ENCODE data around the gene TRPT1.

Gene TRPT1, protein sequence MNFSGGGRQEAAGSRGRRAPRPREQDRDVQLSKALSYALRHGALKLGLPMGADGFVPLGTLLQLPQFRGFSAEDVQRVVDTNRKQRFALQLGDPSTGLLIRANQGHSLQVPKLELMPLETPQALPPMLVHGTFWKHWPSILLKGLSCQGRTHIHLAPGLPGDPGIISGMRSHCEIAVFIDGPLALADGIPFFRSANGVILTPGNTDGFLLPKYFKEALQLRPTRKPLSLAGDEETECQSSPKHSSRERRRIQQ

DNA sequence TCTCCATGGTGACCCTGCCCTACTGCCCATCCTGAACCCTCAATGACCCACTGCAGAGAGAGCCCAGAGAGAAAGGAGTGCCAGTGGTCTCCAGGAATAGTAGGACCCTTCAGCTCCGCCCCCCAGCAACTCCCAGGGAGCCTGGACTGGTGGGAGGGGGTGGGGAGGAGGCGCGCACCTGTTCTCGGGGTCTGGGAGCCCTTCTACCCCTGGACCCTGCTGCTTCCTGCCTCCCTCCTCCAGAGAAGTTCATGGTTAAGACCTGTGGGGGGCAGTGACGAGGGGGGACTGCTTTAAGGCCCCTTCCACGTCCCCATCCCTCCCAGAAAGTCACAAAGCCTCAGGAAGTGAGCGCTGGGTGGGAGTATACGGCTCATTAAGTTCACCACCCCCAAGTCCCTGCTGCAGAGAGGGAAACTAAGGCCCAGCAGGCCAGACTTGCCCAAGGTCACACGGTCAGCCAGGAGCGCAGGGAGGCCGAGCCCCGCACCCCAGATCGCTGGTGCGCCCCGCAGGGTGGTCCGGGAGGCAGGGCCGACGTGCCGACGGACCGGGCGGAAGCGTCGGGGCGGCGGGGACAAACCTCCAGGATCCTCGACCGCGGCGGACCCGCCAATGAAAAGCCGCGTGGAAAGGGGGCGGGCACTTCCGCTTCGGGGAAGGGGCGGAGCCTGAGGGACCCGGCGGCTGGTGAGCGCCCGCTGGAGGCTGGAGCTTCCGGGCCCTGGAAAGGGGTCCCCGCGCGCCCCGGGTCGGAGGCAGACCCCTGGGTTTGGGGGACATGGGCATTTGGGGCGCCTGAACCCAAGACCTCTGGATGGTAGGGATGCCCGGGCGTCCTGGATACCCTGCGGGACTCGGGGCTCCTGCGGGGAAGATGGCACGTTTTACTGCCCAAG lies at the start of gene TRPT1, which contains the start of gene NUDT22:
TSS of gene TRPT1 (minus strand) at position 579 of the 899 bp plus-strand sequence. CDS start at position 253, 326 bp downstream.
TSS of gene NUDT22 (plus strand) at position 667 of the 899 bp plus-strand sequence. CDS start 379 bp downstream, outside the sequence.
- DNase-seq = peak; percentile 91 to 96 (median 92)

DNA sequence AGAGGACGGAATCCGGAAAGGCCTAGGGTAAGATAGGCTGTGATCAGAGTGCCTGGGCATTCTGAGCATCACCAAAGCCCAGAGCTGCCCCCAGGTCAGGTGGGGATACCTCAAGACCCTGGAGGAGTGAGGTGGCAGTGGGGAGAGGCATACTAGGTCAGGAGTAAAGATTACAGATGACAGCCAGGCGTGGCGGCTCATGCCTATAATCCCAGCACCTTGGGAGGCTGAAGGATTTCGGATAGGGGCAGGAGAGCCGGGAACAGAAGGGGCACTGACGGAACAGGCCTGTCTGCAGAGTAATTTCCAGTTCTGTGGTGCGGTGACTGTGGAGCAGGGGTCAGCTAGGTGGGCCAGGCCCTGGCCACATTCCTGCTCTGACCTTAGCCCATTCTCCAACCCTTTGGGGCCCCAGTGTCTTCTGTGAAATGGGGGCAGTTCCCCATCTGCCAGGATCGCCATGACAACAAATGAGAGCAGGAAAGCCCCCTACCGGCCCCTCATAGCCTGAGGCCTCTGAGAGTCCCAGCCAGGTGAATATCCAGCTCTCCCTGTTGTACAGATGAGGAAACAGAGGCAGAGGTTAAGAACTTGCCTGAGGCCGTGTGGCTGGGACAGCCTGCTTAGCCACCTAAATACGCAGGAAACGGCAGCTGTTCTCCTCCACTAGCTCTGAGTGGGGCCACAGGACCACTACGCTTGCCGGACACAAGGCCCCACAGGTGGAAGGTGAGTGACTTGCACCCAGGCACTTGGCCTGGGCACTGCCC lies 49.2 kb upstream of the TRPT1 start:
- DNase-seq = no peak

DNA sequence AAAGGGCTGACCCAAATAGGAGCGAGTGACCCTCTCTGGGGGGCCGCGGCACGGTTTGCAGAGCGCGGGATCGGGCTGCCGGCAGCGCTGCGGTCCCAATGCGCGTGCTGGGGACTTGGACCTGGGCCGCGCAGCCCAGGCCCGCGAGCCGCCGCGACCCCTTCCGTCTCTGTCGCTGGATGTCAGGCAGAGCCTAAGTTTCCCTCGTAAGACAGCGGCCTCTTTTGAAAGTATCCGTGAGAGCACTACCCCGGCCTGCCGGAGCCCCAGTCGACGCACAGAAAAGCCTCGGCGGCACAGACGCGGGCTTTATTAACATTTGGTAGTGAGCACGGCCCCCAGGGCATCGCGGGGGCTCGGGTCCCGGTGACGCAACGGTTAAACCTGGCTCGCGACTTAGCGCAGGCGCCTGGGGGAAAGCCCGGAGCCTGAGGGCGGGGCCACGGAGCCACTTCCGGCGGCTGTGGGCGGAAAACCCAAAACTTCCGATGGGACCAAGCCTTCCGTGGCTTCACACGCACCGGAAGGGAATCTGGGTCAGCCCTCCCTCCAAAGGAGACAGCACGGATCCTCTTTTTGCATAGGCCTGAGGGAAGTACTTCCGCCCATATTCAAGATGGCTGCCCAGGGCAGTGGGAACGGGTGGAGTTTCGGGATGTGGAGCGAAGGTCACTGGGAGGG lies 43.7 kb upstream of the TRPT1 start:
- peak; percentile 98 to 100 (median 99) for DNase-seq

DNA sequence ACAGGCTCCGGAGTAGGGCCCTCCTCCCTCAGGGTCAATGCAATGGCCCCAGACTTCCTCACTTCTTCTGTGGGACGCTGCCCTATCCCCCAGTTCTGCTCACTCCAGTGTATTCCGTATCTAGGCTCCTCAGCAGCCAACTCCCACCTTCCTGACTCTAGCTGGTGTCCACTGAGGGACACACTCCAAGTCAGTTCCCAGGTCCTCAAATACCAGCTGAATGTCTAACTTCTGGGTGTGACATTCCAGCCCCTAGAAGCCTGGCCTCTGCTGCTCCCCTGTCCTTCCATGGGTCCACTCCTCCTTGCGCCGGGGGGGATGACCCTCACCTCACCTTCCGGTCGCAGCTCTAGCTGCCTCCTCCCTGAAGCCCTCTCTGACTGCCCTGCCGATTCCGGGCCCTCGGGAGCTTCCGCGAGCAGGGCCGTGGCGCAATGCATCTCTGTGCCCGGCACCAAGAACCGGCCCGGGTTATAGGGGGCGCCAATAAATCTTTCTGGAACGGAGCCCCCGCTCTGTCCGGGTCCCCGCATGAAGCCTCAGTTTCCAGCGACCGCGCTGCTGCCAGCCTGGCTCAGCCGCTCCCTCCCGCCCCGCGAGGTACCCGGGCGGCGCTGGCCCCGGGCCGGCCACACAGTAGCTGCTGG lies 43.0 kb upstream of the TRPT1 start:
- DNase-seq = peak; percentile 47 to 56 (median 53)

DNA sequence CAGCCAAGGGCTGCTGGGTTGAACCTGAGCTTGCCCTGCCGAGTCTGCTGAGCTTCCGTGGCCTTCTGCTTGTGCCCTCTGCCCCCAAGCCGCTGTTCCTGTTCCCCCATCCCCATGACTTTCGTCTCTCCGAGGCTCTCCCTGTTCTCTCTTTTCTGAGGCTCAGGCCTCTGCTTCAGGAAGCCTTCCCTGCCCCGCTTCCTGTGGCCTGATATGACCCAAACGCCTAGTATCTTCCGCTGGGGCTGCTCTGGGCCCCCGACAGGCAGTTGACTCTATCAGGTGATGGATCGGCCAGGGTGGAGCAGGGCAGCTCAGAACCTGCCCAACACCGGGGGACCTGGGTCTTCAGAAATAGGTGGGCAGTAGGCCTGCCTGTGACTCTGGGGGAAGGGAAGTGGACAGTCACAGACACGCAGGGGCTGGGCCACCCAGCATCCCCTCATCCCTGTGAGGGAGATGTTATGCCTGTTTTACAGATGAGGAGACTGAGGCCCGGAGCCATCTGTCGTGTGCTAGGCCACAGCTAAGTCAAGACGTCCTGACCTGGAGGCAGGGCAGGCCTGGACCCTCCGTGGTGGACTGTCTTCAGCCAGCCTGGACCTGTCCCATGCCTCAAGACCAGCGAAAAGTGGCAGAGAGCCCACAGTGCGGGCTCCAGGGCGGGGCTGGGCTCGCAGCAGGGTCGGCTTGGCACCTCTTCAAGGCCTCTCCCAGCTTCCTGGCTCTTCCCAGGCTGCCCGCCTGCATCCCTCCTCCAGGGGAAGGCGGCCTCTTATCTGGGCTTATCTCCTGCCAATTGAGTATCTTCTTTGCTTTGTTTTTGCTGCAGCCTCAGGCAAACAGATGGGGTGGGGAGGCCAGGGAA lies 42.3 kb upstream of the TRPT1 start:
- DNase-seq = peak in 2 of 3 donors; percentile 42 to 47

DNA sequence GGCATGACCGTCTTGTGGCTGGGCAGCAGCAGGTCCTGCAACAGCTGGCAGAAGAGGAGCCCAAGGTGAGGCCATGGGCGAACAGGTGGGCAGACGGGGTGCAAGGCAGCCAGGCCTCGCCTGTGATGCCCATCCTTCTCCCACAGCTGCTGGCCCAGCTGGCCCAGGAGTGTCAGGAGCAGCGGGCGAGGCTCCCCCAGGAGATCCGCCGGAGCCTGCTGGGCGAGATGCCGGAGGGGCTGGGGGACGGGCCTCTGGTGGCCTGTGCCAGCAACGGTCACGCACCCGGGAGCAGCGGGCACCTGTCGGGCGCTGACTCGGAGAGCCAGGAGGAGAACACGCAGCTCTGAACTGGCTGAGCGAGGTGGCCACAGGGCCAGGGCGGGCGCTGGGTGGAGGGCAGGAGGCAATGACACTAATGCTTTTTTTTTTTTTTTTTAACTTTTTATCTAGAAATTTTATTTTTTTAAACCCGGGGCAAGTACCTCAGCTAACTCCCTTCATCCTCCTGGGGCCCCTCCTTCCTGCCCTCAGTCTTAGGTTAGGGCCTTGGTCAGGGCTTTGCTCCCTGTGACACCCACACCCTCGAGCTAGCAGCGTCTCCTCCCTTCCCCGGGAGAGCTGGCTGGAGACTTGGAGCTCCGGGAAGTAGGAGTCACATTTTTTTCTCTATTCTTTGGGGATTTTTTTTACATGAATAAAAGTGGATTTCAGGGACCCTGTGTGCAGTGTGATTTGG lies 41.4 kb upstream of the TRPT1 start:
- no peak for DNase-seq

DNA sequence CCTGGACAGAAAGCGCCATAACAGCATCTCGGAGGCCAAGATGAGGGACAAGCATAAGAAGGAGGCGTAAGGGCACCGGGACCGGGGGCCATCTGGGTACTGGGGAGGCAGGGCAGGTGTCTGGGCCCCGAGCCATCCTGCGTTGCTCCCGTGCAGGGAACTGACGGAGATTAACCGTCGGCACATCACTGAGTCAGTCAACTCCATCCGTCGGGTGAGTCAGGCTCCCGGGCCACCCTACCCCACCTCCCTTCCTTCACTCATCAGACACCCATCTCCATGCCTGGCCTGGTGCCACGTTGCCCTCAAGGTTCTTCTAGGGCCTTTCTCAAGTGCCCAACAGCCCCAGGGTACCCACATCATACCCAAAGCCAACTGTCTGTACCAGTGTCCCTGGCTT lies 40.4 kb upstream of the TRPT1 start:
- no peak for DNase-seq

DNA sequence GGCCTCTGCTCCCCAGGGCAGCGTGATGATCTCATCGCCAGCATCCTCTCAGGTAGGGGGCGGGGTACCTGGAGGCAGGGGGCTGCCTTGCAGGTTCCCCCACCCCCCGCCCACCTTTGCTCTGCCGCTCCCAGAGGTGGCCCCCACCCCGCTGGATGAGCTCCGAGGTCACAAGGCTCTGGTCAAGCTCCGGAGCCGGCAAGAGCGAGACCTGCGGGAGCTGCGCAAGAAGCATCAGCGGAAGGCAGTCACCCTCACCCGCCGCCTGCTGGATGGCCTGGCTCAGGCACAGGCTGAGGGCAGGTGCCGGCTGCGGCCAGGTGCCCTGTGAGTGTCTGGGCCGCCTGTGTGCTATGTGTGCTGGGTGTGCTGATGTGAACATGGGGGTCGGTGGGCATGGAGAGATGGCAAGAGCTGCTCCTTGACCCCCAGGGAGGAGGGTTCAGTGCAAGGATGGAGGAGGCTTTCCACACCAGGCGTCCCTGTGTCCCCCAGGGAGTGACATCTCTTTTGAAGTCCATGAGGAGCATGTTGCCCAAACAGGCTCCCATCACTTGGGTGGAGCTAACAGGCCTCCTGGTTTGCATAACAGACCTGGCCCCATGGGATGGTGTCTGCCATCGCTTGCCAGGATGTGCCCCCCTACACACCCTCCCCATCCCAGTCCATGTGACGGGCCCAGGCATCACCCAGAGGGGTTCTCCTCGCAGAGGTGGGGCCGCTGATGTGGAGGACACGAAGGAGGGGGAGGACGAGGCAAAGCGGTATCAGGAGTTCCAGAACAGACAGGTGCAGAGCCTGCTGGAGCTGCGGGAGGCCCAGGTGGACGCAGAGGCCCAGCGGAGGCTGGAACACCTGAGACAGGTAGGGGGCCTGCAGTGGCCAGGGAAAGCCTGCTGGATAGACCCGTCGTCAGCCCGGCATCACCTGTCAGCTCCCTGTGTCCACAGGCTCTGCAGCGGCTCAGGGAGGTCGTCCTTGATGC lies 39.5 kb upstream of the TRPT1 start:
- no peak for DNase-seq

DNA sequence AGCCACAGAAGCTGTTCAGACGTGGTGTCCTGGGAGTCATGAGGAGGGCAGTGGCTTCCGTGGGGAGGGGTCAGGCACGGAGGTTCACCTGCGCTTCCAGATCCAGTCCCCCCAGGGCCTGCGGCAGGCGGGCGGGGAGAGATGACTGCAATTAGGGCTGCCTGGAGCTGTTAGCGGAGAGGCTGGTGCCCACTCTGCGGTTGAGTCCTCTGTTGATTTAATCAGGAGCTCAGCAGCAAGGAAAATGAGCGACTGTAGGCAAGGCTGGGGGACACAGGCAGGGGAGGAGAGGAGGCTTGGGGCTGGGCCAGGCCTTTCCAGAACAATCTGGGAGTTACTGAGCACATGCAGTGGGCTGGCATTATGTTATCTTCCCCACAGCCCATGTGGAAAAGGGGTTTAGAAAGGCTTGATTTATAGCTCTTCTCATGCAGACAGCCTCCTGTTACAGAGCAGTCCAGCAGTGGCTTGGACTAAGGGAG lies 38.4 kb upstream of the TRPT1 start:
- DNase-seq = no peak

DNA sequence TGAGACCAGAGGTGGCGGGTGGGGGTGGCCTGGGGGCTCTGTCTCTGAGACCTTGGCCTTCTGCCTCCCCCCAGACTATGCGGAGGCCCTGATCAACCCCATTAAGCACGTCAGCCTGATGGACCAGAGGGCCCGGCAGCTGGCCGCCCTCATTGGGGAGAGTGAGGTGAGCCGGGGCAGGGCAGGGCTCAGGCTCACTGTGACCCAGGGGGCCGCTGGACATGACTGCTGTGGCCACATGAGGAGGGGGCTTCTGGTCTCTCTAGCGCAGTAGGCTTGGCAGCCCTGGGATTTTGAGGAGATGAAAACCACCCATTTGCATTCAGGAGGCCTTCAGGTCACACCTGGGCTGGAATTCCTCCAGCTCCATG lies 37.9 kb upstream of the TRPT1 start:
- no peak for DNase-seq

DNA sequence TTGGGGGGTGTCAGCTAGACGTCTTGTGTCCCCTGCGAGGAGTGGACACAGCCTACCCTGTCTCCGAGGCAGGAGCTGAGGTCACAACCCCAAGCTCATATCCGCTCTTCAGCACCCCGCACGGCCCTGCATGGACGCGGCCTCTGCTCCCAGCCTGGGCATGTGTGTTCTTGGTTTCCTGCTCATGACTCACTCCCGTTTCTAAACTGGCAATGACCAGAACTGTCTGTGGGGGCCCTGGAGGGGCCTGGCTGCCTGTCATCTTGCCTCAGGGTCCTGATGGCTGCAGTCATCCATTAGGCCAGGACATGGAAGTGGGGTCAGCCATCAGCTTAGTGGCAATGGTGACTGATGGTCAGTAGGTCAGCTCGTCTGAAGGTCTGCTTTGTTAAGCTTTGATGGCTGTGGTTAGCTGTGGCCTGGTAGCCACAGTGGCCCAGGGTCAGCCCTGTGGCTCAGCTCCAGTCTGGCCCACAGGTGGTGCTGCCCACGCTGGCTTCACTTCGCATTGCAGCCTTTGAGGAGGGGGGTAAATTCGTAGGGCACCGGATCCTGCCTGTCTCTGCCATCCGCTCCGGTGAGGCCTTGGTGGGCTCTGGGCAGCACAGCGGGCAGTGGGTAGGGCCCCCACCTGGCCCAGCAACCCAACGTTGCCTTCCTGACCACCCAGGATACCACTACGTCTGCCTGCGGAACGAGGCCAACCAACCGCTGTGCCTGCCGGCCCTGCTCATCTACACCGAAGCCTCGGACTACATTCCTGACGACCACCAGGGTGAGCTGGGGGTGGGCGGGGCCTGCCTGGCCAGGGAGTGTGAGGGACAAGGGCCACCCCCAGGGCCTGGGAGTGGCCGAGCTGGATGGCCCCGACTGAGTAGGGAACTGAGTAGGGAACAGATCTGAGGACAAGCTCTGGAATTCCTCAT lies 37.3 kb upstream of the TRPT1 start:
- no peak for DNase-seq

DNA sequence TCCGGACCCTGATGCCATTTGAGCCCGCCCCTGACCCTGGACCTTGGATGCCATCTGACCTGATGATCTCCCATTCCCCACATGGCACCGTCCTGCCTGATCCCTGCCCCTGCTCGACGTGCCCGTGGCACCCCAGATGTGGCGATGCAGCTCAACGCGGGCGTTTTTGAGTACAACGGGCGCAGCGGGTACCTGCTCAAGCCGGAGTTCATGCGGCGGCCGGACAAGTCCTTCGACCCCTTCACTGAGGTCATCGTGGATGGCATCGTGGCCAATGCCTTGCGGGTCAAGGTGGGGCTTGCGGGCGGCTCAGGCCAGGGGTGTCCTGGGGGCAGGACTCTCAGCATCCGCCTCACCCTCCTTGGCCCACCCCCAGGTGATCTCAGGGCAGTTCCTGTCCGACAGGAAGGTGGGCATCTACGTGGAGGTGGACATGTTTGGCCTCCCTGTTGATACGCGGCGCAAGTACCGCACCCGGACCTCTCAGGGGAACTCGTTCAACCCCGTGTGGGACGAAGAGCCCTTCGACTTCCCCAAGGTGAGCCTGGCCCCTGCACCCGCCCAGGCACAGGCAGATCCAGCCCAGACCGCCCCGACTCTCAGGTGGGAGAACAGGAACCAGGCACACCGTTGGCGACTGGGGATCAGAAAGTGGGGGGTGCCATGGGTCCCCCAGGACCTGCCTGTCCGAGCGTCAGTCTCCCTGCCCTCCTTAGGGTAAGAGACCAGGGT lies 36.5 kb upstream of the TRPT1 start:
- DNase-seq = no peak

DNA sequence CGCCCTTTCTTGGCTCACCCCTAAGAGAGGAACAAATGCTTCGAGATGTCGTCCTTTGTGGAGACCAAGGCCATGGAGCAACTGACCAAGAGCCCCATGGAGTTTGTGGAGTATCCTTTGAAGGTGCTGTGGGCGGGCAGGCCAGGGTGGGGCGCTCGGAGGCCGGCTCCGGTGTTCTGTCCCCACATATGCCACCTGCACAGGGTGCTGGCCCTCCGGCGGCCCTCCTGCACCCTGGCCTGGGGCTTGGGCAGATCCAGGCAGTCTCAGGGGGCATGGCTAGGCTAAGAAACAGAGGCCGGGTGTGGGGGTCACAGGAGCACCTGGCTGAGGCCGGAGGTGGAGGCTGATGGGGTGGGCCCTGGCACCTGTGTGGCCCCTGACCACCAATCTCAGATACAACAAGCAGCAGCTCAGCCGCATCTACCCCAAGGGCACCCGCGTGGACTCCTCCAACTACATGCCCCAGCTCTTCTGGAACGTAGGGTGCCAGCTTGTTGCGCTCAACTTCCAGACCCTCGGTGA lies 35.6 kb upstream of the TRPT1 start:
- DNase-seq = no peak

DNA sequence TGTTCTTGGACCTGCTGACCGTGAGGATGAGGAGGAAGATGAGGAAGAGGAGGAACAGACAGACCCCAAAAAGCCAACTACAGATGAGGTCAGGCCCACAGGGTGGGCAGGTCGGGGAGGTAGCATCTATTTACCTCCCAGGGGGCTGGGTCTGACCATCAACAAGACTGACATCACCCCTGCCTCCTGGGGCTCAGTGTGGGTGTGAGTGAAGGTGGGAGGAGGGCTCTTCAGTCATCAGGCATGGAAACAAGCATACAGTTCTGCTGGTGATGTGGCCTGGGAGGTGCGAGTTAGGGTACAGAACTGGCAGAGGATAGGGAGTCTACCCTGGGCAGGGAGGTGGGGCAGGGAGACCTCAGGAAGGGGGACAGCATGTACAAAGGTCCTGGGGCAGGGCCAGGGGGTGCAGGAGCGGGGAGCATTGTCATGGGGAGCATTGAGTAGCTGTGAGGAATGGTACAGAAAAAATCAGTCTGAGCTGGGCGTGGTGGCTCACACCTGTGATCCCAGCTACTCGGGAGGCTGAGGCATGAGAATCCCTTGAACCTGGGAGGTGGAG lies 34.2 kb upstream of the TRPT1 start:
- DNase-seq = peak; percentile 53 to 69 (median 63)

DNA sequence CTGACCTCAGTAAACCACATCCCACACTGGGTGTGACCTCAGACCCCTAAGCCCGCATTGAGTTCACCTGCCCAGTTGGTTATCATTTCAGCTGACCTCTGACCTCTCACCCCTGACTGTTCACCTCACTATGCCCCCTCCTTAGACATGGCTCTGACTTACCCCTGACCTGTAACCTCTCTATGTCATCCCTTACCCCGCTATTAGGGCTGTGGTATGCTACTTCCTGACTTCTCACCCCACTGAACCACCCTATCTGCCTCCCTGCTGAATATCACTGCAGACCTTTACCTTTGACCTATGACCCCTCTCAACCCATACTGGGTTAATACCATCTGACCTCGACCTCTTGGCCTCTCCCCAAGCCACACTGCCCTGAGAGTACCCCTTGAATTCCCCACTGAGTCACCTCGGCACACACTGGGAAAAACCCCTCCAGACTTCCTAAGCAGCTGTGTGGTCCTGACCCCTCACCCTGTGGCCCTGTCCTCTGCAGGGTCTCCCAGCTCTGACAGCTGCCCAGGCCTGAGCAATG lies 33.6 kb upstream of the TRPT1 start:
- DNase-seq = peak; percentile 73 to 86 (median 84)

DNA sequence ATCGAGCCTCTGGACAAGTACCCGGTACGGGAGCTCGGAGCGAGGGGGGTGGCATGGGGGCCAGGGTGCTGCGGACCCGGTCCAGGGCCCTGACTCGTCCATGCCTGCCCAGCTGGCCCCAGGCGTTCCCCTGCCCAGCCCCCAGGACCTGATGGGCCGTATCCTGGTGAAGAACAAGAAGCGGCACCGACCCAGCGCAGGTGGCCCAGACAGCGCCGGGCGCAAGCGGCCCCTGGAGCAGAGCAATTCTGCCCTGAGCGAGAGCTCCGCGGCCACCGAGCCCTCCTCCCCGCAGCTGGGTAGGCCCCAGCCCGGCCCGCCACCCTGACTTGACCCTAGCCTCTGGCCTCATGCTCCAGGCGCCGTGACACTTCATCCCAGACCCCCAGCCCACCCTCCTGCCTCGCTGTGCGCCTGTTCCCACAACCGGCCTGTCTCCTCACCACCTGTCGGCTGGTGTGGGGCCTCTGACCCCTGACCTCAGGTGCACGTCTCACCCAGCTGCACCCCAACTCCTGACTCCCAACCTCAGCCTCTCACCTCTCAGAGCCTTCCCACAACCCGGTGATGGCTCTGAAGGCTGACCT lies 33.1 kb upstream of the TRPT1 start:
- no peak for DNase-seq
